ENCODE data around the gene DPP6.

- TF ChIP-seq POLR2A (IDR thresholded peaks at IDR 0.05) (no peak), CTCF (IDR thresholded peaks at IDR 0.05) (no peak)
Observed at GRCh38 chr7:154910125-154910524, 857.9 kb downstream of the DPP6 start.

Measured in ovary (tissue), 3 donors.